ENCODE measurements around the gene NPLOC4.

Gene NPLOC4

GRCh38 chr17:81564778-81565177 lies 72.1 kb downstream of the NPLOC4 start:
- DNase-seq = no peak

DNA sequence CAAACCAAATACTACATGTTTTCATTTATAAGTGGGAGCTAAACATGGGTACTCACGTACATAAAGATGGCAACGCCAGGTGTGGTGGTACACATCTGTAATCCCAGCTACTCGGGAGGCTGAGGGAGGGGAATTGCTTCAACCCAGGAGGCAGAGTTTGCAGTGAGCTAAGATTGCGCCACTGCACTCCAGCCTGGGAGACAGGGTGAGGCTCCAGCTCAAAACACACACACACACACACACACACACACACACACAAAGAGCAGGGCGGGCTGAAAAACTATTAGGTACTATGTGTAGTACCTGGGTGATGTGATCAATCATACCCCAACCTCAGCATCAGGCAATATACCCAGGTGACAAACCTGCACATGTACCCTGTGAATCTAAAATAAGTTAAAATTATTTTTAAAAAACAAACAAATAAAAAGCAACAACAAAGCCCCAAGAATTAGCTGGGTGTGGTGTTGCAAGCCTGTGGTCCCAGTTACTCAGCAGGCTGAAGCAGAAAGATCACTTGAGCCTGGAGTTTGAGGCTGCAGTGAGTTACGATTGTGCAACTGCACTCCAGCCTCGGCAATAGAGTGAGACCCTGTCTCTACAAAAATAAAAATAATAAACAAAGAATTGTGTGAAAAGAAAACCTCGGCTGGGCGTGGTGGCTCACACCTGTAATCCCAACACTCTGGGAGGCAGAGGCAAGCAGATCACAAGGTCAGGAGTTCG lies 72.9 kb downstream of the NPLOC4 start:
- no peak for DNase-seq

DNA sequence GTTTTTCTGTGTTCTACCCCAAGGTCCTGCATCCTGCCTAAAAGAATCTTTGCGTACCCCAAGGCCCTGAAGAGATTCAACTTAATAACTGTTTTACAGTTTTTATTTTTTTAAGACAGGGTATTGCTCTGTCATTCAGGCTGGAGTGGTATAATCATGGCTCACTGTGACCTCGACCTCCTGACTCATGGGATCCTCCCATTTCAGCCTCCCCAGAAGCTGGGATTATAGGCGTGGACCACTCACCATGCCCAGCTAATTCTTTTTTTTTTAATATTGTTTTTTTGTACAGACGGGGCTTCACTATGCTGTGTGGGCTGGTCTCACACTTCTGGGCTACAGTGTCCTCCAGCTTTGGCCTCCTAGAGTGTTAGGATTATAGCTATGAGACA lies 75.4 kb downstream of the NPLOC4 start:
- no peak for DNase-seq

DNA sequence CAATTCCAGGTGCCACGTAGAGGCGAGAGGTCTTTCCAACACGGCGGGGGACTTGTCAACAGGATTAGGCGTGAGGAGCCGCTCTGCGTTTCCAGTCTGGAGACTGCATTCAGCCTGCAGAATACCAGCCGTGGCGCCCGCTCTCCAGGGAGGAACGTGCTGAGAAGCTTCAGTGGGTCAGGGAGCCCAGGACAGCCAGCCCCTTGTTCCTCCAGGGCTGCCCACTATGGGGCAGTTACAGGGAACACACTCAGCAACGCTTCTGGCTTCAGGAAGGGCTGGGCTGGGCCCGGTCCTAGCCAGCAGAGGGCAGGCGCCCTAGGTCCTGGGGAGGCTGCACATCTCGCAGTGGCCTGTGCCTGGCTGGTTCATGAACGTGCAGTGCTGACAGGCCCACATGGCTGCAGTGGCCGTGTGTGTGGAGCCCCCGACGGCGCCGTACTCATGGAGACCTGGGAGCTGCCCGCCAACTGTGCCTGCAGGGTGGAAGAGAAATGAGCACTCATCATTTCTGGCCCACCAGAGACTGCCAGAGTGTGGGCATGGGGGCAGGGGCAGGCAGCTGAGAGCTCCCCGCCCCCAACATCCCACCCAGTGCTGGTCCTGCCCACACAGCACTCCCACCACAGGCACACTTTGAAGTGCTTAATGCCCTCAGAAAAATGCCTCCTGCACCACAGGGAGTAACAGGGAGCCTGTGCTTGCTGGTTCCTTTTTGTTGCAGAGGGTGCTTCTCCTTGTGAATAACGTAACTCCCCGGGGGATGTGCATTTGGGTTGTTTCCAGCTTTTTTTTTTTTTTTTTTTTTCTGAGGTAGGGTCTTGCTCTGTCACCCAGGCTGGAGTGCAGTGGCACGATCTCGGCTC lies 77.7 kb downstream of the NPLOC4 start:
- DNase-seq = no peak

DNA sequence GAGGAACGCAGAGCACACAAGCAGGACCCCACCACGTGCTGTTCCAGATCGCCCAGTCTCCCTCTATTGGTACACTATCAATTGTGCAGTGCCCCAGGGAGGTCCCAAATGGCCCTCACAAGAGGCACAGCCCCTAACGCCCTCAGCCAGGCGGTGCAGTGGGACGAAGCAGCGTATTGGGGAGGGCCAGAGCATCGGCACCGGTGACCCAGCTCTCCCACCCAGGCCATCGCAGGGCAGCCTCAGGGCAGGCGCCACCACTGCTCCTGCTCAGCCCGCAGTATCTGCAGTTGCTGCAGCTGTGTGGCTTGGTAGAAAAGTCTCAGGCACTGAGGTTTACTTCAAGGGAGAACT lies 78.8 kb downstream of the NPLOC4 start:
- no peak for DNase-seq

DNA sequence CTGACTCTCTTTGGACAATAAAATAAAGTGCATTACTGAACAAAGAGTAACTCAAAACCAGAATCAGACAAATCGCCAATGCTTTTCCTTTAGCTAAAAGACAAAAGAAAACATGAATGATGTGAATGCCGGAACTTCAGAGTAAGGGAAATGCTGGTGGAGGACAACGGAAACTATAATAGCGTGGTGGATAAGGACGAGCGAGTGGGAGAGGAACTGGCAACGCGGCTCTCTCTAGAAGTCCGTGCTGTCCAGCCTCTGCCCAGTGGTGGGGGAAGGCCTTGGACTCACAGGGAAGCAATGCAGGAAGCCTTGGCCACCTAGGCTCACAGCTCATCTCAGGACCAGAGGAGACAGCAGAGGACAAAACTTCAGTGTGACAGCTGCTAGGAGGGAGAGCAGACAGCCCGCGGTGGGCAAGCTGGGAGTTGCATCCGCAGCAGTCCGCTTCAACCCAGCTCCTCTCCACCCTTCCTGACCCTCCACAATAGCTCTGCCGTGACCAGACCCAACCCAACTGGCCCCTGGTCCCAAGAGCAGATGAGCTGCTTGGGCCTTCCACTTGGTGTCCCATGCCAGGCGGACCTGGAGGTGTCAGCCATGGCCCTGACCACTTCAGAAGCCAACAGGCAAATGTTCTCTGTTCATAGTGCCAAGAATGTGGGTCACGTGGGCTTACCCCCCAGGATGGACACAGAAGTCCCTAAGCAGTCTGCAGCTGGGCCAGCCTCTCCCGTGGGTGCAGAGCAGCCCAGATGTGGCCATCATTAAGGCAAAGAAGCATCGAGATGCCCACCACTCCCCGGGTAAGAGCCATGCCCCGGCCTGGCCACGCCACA lies 79.4 kb downstream of the NPLOC4 start:
- DNase-seq = no peak

GRCh38 chr17:81556863-81557262 lies 80.0 kb downstream of the NPLOC4 start:
- no peak for DNase-seq

GRCh38 chr17:81556175-81556691 lies 80.7 kb downstream of the NPLOC4 start:
- no peak for DNase-seq

- no peak for DNase-seq
These were observed 83.2 kb downstream of the NPLOC4 start for GRCh38 chr17:81553616-81554181.

GRCh38 chr17:81553018-81553615 lies 83.8 kb downstream of the NPLOC4 start:
- peak; percentile 74 to 78 for DNase-seq

DNA sequence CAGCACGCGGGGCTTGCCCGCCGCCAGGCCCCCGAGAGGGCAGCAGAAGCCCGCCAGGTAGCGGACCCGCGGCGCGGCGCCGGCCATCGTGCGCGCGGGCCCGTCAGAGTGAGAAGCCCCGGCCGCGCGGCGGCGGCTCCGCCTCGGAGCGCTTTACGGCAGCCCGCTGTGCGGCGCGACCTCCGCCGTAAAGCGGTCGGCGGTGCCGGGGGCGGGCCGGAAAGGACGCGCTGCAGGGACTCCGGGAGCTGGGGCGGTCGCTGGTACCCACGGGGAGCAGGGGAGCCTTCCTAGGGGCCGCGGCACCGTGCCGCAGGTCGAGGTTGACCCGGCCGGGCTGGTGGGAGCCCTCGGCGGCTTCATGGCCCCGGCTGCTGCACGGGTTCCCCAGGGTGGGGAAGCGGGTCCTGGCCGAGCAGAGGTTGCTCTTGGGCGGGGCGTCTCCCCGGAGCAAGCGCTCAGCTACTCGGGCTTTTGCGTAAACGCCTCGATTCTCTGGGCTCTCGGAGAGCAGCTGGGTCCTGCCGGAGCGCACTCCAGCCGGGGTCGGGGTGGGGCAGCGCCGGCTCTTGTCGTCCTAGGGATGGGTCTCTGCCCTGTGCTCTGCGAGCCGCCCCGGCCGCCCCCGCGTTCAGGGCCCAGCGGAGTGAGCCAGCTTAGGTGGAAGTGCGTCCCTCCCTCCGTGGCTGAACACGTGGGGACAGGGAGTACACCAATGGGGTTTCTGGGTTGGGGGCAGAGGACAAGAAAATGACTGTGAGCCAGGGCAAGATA lies 84.5 kb downstream of the NPLOC4 start, which contains the start of gene FAAP100:
Gene FAAP100, minus strand, starts transcription at position 110 of the 774 bp plus-strand sequence. Its CDS starts 23 bp downstream, at position 87.
- peak; percentile 74 to 81 for DNase-seq

GRCh38 chr17:81551458-81552243 lies 85.3 kb downstream of the NPLOC4 start:
- no peak for DNase-seq

DNA sequence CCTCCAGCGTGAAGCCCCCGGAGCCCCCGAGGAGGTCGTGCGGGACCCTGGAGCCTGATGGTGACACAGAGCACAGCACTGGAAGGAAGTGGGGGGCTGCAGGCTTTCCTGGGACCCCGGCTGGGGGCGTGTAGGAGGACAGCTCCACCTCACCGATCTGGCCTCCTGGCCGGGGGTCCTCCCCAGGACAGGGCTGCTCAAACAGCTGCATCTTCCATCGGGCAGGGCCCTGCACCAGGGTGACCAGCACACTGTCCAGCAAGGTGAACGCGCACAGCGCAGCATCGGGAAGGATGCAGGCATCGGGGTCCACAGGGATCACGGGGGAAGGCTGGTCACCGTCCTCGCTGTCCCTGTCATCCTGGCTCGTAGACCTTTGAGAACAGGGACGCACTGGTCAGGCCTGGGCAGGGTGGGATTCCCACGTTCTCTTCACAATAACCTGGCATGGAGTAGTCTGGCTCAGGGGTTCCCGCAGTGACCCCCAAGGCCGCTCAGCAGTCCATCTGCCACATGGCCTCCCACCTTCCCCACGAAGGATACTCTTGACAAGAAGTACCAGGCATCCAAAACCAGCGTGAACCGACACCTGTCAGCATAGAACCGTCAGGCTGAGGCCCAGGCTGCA lies 86.0 kb downstream of the NPLOC4 start:
- DNase-seq = no peak

DNA sequence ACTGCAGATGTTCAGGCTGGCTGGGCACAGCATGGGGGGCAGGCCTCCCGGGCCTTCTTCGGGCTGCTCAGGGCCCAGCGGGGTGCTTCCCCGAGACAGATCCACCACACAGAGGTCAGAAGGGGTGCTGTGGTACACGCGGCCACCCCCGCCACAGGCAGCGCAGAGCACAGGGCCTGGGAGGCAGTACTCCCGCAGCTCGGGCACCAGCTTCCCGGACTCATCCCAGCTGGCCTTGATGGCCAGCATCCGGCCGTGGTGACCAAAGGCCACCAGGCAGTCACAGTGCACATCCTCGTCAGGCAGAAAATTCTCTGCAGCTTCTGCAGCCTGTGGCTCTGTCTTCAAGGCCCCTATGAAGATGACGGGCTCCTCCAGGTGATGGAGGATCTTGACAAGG lies 86.6 kb downstream of the NPLOC4 start:
- no peak for DNase-seq

DNA sequence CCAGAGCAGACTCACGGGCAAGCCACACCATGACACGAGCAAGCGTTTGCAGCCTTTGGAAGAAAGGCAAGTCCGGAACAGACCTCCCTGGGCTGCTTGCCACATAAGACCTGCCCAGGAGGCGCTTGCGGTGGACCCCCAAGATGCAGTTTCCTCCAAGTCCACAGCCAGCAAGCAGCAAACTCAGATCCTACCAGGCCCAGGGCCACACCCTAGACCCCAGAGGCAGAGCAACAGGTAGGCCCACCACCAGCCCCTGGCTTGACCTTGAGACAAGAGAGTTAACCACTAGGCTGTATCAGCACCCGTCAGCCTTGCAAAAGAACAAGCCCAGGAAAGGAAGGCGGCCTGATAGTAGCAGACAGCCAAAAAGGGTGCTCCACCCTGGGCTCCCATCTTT lies 87.1 kb downstream of the NPLOC4 start:
- DNase-seq = no peak

- DNase-seq = no peak
These were observed 87.8 kb downstream of the NPLOC4 start for GRCh38 chr17:81549031-81549557.

- DNase-seq = no peak
These were observed 89.3 kb downstream of the NPLOC4 start for GRCh38 chr17:81547614-81547982.

- DNase-seq = no peak
These were observed 89.9 kb downstream of the NPLOC4 start for GRCh38 chr17:81546906-81547613.

Data from activated CD4-positive, alpha-beta T cell treated with anti-CD3 and anti-CD28 coated beads for 4 hours (primary cell).